Peyer's patch (tissue), 4 donors: ENCODE measurements around the gene FANCI.

Experiments used
- CTCF ChIP-seq, 6 experiments: fragments of 450-650 bp in 4 of 6; fragments of 200-600 bp in 2 of 6; sonication (generic) in 1 of 6; IDR thresholded peaks; one replicate each; pipeline ENCODE4 v1.5.1; 2017 to 2019; ENCODE audit warnings: antibody characterized with exemption in 6 of 6, mild to moderate bottlenecking in 3 of 6, moderate library complexity in 1 of 6
- POLR2A ChIP-seq, 2 donors: fragments of 450-650 bp; IDR thresholded peaks; one replicate each; pipeline ENCODE4 v1.5.1; 2017; ENCODE audit warnings: antibody characterized with exemption in 2 of 2, mild to moderate bottlenecking in 2 of 2, moderate library complexity in 2 of 2

GRCh38 chr15:89320200-89320599, 76.4 kb downstream of the FANCI start:
- TF ChIP-seq CTCF (IDR thresholded peaks at IDR 0.05) (no peak), POLR2A (IDR thresholded peaks at IDR 0.05) (no peak)
